Activated effector memory CD4-positive, alpha-beta T cell treated with Interleukin-2 at 50 U/mL for 16 hours (primary cell): ENCODE data around the gene ZCCHC17.

Experiments used
- DNase-seq: peaks from one replicate; pipeline ENCODE4 v3.0.0-alpha.2; 2020

Gene ZCCHC17

GRCh38 chr1:31397360-31398095 lies 100.7 kb downstream of the ZCCHC17 start:
- DNase-seq, result no peak

DNA sequence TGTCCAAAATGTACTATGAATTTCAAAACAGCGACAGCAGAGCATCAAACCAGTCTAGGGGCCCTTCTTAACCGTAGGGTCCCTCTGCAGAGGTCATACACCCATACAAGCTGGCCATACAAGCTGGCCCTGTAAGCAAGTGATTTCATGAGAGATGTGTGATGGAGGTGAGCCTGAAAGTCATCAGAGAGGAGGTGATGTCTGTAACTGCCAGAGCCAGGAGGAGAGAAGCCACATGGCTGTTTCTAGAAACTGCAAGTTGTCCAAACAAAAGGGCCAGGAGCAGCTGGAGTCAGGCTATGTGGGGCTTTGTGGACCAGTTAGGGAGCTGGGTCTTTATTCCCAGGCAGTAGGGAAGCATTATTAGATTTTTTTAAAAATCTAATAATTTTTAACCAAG lies 101.4 kb downstream of the ZCCHC17 start:
- DNase-seq, result no peak

- DNase-seq, result no peak
Observed at GRCh38 chr1:31399976-31400375, 103.1 kb downstream of the ZCCHC17 start.

DNA sequence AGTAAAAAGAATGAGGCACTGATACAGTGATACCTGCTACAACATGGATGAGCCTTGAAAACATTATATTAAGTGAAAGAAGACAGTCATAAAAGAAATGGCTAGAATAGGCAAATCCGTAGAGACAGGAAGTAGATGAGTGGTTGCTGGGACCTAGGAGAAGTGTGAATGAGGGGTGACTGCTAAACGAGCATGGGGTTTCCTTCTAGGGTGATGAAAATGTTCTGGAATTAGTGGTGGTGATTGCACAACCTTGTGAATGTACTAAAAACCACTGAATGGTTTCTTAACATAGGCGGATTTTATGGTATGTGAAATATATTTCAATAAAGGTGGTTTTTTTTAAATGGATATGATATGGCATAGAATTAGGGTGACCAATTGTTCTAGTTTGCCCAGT lies 103.6 kb downstream of the ZCCHC17 start:
- DNase-seq, result no peak

- no peak for DNase-seq
Observed at GRCh38 chr1:31401241-31401640, 104.4 kb downstream of the ZCCHC17 start.

- no peak for DNase-seq
Observed at GRCh38 chr1:31405578-31406245, 108.9 kb downstream of the ZCCHC17 start.

- no peak for DNase-seq
Observed at GRCh38 chr1:31407029-31407626, 110.3 kb downstream of the ZCCHC17 start.

DNA sequence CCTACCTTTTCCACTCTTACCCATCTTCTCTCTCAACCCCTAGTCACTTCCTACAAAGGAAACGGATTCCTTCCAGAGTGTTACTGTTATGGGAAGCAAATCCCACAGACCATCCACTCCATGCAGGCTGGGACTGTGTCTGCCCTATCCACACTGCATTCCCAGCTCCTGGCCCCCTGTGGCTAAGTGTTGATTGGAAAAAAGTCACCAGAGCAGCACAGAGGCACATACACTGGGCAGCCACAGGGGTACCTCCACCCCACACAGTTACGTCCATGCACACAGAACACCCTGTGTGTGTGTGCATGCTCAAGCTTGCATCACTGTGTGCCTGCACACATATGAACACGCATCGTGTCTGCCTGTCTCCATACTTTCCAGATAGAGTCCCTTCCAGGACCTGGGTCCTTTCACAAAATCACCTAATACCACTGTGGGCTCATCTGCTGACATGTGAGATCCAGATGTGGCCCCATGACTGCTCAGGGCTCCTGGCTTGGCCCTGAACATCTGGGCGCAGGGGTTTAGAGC lies 112.0 kb downstream of the ZCCHC17 start:
- DNase-seq, result no peak

GRCh38 chr1:31409946-31410858 lies 113.4 kb downstream of the ZCCHC17 start:
- DNase-seq, result no peak

DNA sequence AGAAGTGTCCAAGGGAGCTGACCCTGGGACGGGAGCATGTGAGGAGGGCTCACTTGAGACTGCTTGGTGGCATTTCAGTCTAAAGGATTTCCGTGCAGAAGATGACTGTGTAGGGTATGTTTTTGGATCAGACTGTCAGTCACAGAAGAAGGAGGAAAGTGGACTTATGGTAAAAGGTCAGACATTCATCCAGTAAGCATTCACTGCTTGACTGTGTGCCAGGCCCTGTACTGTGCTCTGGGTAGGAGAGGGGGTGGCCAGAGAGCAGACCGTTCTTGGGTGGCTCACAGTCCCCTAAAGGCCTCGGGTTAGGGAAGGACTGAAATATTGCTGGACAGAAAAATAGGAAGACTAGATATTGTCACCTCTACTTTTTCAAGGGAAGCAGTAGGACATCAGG lies 114.0 kb downstream of the ZCCHC17 start:
- DNase-seq, result no peak

DNA sequence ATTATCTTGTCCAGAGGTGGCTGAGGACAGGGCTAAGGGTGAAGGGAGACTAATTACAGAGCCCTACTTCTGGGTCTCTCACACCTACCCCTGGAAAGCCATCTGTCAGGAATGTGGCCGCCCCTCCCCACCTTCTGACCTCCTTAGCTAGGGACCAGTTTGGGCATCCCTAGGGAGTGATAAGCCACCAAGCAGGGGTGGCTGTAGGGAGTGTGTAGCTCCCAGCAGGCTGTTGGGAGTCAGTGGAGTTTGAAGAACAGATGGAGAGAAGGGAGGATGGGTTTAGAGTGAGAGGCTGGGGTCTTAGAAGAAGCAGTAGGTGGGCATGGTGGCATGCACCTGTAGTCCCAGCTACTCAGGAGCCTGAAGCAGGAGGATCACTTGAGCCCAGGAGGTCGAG lies 115.4 kb downstream of the ZCCHC17 start:
- no peak for DNase-seq

- DNase-seq, result peak; percentile 3
Observed at GRCh38 chr1:31412732-31413404, 116.0 kb downstream of the ZCCHC17 start, which contains the start of gene SERINC2. SERINC2 (plus strand) TSS chr1:31413213; CDS start chr1:31413266, 53 bp downstream.

DNA sequence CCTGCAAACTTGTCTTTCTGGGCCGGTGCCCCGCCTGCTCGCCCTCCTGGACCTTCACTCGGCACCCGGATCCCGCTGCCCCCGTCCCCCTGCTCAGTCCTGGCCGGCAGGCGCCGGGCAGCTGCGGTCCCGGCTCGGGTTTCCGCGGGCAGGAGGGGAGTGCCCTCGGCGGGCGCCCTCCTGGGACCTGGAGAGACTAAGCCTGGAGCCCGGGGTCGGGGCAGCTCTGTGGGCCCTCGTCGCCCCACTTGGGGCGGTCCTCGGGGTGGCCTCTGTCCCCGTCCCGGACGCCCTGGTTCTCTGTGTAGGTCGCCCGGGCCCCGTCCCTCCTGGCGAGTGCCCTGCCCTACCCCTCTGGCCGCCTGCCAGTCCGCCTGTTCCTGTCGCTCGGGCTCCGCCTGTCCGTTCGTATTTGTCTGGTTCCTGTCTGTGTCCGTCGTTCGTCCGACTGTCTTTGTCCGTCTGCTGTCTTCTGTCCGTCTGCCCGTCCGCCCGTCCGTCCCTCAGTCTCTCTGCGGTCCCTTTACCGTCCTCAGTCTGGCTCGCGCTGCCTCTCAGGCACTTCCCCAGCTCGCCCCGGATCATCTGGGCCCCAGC lies 116.7 kb downstream of the ZCCHC17 start:
- DNase-seq, result peak; percentile 2
